Liver (tissue), 9 donors: ENCODE data around the gene C2orf92. TPM values are rescaled to one million over a fixed set of nuclear protein-coding genes. Genes with fewer than 3 reads are reported as not detected.

ENCODE experiments used
- DNase-seq: peaks from one replicate; pipeline ENCODE4 v3.0.0-alpha.2; 2017; ENCODE audit warnings: low spot score
- H3K27ac ChIP-seq, 2 donors: one replicate each; pipeline ENCODE4 v1.7.0; 2013; ENCODE audit warnings: inconsistent platforms in 2 of 2, low read length in 2 of 2, control low read depth in 1 of 2, low read depth in 1 of 2, mild to moderate bottlenecking in 1 of 2
- H3K27me3 ChIP-seq, 4 donors: one replicate each; pipeline versions ENCODE4 v1.6.1 to v1.7.0; 2013; ENCODE audit warnings: low read length in 3 of 4, inconsistent platforms in 1 of 4, mild to moderate bottlenecking in 1 of 4, moderate library complexity in 1 of 4; ENCODE audit not compliant: control insufficient read depth in 4 of 4, insufficient read depth in 4 of 4
- H3K36me3 ChIP-seq, 4 donors: one replicate each; pipeline versions ENCODE4 v1.6.1 to v1.7.0; 2013; ENCODE audit warnings: low read length in 3 of 4, mild to moderate bottlenecking in 3 of 4, low read depth in 1 of 4, moderate library complexity in 1 of 4; ENCODE audit not compliant: control insufficient read depth in 4 of 4, insufficient read depth in 3 of 4
- H3K4me1 ChIP-seq, 4 donors: one replicate each; pipeline versions ENCODE4 v1.6.1 to v1.7.0; 2013; ENCODE audit warnings: low read length in 3 of 4, mild to moderate bottlenecking in 3 of 4, moderate library complexity in 1 of 4; ENCODE audit not compliant: control insufficient read depth in 4 of 4, insufficient read depth in 4 of 4
- H3K4me3 ChIP-seq, 3 donors: one replicate each; pipeline versions ENCODE4 v1.6.1 to v1.7.0; 2013; ENCODE audit warnings: low read length in 3 of 3, control low read depth in 1 of 3, low read depth in 1 of 3, mild to moderate bottlenecking in 1 of 3
- H3K9ac ChIP-seq, 2 donors: one replicate each; pipeline ENCODE4 v1.7.0; 2013; ENCODE audit warnings: low read length in 2 of 2, mild to moderate bottlenecking in 2 of 2, moderate library complexity in 2 of 2, control low read depth in 1 of 2, low read depth in 1 of 2
- H3K9me3 ChIP-seq, 4 donors: one replicate each; pipeline versions ENCODE4 v1.6.1 to v1.7.0; 2013; ENCODE audit warnings: low read length in 3 of 4; ENCODE audit not compliant: control insufficient read depth in 4 of 4
- ATF3 ChIP-seq: IDR thresholded peaks from 2 replicates; pipeline ENCODE4 v1.6.1; 2016; ENCODE audit warnings: antibody characterized with exemption
- EGR1 ChIP-seq, 2 donors: IDR thresholded peaks; 2 replicates each; pipeline ENCODE4 v1.6.1; 2016 to 2018; ENCODE audit warnings: antibody characterized with exemption in 2 of 2, low read depth in 2 of 2
- FOXA1 ChIP-seq: IDR thresholded peaks from 2 replicates; pipeline ENCODE4 v1.6.1; 2016; ENCODE audit warnings: antibody characterized with exemption
- FOXA2 ChIP-seq: IDR thresholded peaks from 2 replicates; pipeline ENCODE4 v1.6.1; 2016; ENCODE audit warnings: antibody characterized with exemption
- GABPA ChIP-seq, 2 donors: IDR thresholded peaks in 1 of 2; conservative IDR thresholded peaks in 1 of 2; 2 replicates each; pipeline ENCODE4 v1.6.1; 2016; ENCODE audit warnings: antibody characterized with exemption in 2 of 2, mild to moderate bottlenecking in 1 of 2, moderate library complexity in 1 of 2
- HNF4A ChIP-seq, 2 donors: conservative IDR thresholded peaks; 2 replicates each; pipeline ENCODE4 v1.6.1; 2016; ENCODE audit warnings: antibody characterized with exemption in 2 of 2, mild to moderate bottlenecking in 2 of 2
- HNF4G ChIP-seq: IDR thresholded peaks from 2 replicates; pipeline ENCODE4 v1.6.1; 2016; ENCODE audit warnings: antibody characterized with exemption
- JUND ChIP-seq, 2 donors: IDR thresholded peaks; 2 replicates each; pipeline ENCODE4 v1.6.1; 2016; ENCODE audit warnings: antibody characterized with exemption in 2 of 2
- MAX ChIP-seq: IDR thresholded peaks from 2 replicates; pipeline ENCODE4 v1.6.1; 2016; ENCODE audit warnings: antibody characterized with exemption
- NR2F2 ChIP-seq: IDR thresholded peaks from 2 replicates; pipeline ENCODE4 v1.6.1; 2016; ENCODE audit warnings: antibody characterized with exemption
- RAD21 ChIP-seq, 2 donors: IDR thresholded peaks; 2 replicates each; pipeline ENCODE4 v1.6.1; 2016; ENCODE audit warnings: antibody characterized with exemption in 2 of 2, mild to moderate bottlenecking in 2 of 2
- REST ChIP-seq: IDR thresholded peaks from 2 replicates; pipeline ENCODE4 v1.6.1; 2016; ENCODE audit warnings: antibody characterized with exemption, mild to moderate bottlenecking
- RXRA ChIP-seq, 2 donors: IDR thresholded peaks; 2 replicates each; pipeline ENCODE4 v1.6.1; 2017 to 2018; ENCODE audit warnings: antibody characterized with exemption in 2 of 2, mild to moderate bottlenecking in 1 of 2
- SP1 ChIP-seq: IDR thresholded peaks from 2 replicates; pipeline ENCODE4 v1.6.1; 2018; ENCODE audit warnings: antibody characterized with exemption, mild to moderate bottlenecking
- TAF1 ChIP-seq: conservative IDR thresholded peaks from 2 replicates; pipeline ENCODE4 v1.6.1; 2016; ENCODE audit warnings: antibody characterized with exemption, mild to moderate bottlenecking
- WGBS: extraction: QIAGEN DNeasy Blood & Tissue Kit; methylation state at CpG from one replicate; pipeline ENCODE4 v1.1.7; 2013; 5-methylcytosine and 5-hydroxymethylcytosine counted together
- polyA plus RNA-seq, 2 donors: library from polyadenylated mRNA; stranded (reverse) in 1 of 2; unstranded in 1 of 2; fragments of 200-250 nt in 1 of 2; fragments of >200 nt in 1 of 2; fragmentation: Nextera tagmentation in 1 of 2; extraction: Ambion mirVana in 1 of 2; gene quantifications; one replicate each; pipeline versions ENCODE4 v1.2.1 to v1.2.3, GENCODE V29; 2013 to 2015
- total RNA-seq, 2 donors: library from RNA; depleted of rRNA; stranded (reverse); fragments of >200 nt; gene quantifications; one replicate each; pipeline ENCODE4 v1.2.3, GENCODE V29; 2014
- TF ChIP-seq, protein P1 (sequence below): IDR thresholded peaks from 2 replicates; pipeline ENCODE4 v1.6.1; 2016; ENCODE audit warnings: antibody characterized with exemption
- donor health status: healthy.
- donor health status: healthy.
- donor health status: healthy.
- donor health status: healthy.
- donor health status: healthy.

C2orf92 gene
- total and polyA plus RNA-seq, 4 donors, result 0.96 to 8.0 (median 2.7) TPM

DNA sequence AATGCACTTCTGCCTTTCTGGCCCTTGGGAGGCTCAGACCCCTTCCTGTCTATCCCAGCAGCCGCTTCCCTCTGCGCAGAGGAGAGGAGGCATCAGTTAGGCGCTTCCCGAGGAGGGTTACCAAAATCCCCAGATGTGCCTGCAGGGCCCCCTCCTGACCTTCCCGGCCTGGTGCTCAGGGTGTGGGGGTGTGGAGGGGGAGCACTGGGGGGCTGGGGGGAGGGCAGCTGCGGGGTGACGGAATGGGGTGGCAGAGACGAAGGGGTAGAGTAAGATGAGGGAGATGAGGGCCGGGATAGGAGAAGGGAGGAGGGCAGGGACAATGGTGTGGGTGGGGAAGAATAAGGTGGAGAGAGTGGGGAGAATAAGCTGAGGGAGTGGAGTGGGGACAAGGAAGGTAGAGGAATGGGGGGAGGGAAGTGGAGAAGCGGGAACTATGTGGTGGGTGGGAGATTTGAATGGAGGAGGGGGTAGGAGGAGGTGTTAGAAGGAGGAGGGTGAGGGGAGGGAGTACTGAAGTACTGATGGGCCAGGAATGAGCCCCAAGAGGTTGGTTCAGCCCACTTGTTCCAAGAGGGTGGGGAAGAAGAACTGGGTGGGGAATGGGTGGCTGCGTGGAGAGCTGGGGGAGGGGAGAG, 37.3 kb downstream of the C2orf92 start (continued):
- TF ChIP-seq JUND (IDR thresholded peaks at IDR 0.05), result no peak

DNA sequence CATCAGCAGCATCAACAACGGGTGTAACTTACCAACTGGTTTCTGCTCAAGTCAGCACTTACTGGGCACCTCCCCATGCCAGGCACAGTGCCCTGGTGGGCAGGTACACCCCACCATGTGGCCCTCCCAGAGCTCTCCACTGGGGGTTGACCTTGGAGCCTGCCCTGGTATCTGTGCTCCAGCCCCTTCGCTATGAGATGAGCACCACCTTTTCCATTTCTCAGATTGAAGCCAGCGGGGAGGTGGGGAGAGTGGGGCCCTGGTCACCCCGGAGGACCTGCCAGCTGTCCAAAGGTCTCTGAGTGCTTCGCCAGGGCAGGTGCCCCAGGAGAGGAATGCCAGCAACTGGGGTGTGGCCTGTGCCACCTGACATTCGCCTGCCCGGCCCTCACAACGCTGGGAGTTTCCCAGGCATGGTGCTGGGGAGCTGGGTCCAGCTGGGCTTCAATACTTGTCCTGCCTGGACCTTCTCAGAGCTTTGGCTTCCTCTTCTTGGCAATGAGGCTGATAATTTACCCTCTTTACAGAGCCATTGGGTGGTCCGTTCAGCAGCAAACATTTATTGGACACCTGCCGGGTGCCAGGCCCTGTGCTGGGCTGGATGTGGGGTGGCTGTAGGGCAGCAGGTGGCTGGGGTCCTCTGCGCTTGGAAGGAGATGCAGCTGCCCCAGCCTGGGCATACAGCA, 38.0 kb downstream of the C2orf92 start:
- H3K4me1 ChIP-seq, result peaks cover 0 to 3% (median 0%) of the 10 kb centered on the region in 4 donors
- H3K9ac ChIP-seq, result no peak overlapping the region
- DNase-seq, result no peak
- no peak for TF ChIP-seq MAX
- TF ChIP-seq GABPA (IDR thresholded peaks at IDR 0.05 in 1 of 2, conservative IDR thresholded peaks at IDR 0.05 in 1 of 2), result no peak
- TF ChIP-seq, protein P1, sequence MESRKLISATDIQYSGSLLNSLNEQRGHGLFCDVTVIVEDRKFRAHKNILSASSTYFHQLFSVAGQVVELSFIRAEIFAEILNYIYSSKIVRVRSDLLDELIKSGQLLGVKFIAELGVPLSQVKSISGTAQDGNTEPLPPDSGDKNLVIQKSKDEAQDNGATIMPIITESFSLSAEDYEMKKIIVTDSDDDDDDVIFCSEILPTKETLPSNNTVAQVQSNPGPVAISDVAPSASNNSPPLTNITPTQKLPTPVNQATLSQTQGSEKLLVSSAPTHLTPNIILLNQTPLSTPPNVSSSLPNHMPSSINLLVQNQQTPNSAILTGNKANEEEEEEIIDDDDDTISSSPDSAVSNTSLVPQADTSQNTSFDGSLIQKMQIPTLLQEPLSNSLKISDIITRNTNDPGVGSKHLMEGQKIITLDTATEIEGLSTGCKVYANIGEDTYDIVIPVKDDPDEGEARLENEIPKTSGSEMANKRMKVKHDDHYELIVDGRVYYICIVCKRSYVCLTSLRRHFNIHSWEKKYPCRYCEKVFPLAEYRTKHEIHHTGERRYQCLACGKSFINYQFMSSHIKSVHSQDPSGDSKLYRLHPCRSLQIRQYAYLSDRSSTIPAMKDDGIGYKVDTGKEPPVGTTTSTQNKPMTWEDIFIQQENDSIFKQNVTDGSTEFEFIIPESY, result no peak
- TF ChIP-seq RAD21 (IDR thresholded peaks at IDR 0.05), result no peak
- no peak for TF ChIP-seq FOXA1
- TF ChIP-seq RXRA (IDR thresholded peaks at IDR 0.05), result no peak
- TF ChIP-seq JUND (IDR thresholded peaks at IDR 0.05), result no peak
- no peak for TF ChIP-seq FOXA2
- TF ChIP-seq ATF3, result no peak
- TF ChIP-seq REST, result no peak
- no peak for TF ChIP-seq HNF4G
- no peak for TF ChIP-seq EGR1 (IDR thresholded peaks at IDR 0.05; ENCODE audit: low read depth in 2 of 2)
- TF ChIP-seq SP1, result no peak
- no peaks in the 10 kb centered on the region for H3K27me3 ChIP-seq
- no peak overlapping the region for H3K4me3 ChIP-seq
- no peaks in the 10 kb centered on the region for H3K36me3 ChIP-seq
- H3K27ac ChIP-seq, result no peak overlapping the region
- no peaks in the 10 kb centered on the region for H3K9me3 ChIP-seq
- WGBS, result 69% methylated on average over 11 of the region's 11 CpGs

DNA sequence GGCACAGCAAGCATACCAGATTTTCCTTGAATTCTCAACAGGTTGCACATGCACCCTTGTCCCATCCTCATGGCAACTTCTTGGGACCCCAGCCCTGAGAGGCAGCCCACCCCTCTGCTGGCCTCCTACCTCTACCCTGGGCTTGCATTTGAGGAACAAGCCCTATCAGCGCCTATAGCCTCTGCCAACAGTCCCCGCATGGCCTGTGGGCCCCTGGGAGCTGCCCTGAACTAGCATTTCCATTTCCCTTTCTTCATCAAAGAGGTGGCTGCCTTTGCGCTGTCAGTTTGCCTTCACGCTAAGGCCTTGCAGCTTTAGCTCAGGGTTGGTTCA, 38.5 kb downstream of the C2orf92 start:
- no peak for DNase-seq
- WGBS, result 83% methylated on average over 4 of the region's 4 CpGs

More for the DNA sequence above, 38.5 kb downstream of the C2orf92 start:
- Histone ChIP-seq H3K27ac (no peak overlapping the region), H3K36me3 (no peaks in the 10 kb centered on the region), H3K27me3 (no peaks in the 10 kb centered on the region), H3K9ac (no peak overlapping the region), H3K4me3 (no peak overlapping the region), H3K9me3 (no peaks in the 10 kb centered on the region), H3K4me1 (peaks cover 0 to 3% (median 0%) of the 10 kb centered on the region in 4 donors)
- no peak for TF ChIP-seq TAF1
- TF ChIP-seq HNF4G, result no peak
- no peak for TF ChIP-seq FOXA1
- no peak for TF ChIP-seq RXRA (IDR thresholded peaks at IDR 0.05)
- TF ChIP-seq NR2F2, result no peak
- TF ChIP-seq JUND (IDR thresholded peaks at IDR 0.05), result no peak
- TF ChIP-seq SP1, result no peak
- TF ChIP-seq RAD21 (IDR thresholded peaks at IDR 0.05), result no peak
- TF ChIP-seq HNF4A (conservative IDR thresholded peaks at IDR 0.05), result no peak
- no peak for TF ChIP-seq EGR1 (IDR thresholded peaks at IDR 0.05; ENCODE audit: low read depth in 2 of 2)
- no peak for TF ChIP-seq REST
- TF ChIP-seq FOXA2, result no peak
- TF ChIP-seq, protein P1, result no peak
- TF ChIP-seq ATF3, result no peak
